Panc1 (cell line): ENCODE results near the gene PSD4. TPM values are rescaled to one million over a fixed set of nuclear protein-coding genes. Genes with fewer than 3 reads are reported as not detected.

ENCODE experiments used
- ATAC-seq: fragments of 200-7000 bp; cut with Tn5 transposase; 2 replicates; pipeline ENCODE4 v1.9.1; 2020; ENCODE audit warnings: mild to moderate bottlenecking, moderate library complexity
- BruUV-seq: library from RNA; stranded (reverse); fragments of 400-500 nt; replicated peaks from 2 replicates; lab custom pipeline; 2021; lab: Mats Ljungman, UMichigan
- CTCF ChIA-PET: fragments of 300-600 bp; sonication (Branson Sonifier 250); formaldehyde crosslinking; loops from one replicate; lab custom pipeline; 2022; ENCODE audit warnings: antibody characterized with exemption; lab: Charles Lee
- POLR2A ChIA-PET: fragments of 300-600 bp; sonication (Branson Sonifier 250); formaldehyde crosslinking; loops from one replicate; lab custom pipeline; 2022; ENCODE audit warnings: antibody characterized with exemption; lab: Charles Lee
- DNase-seq: peaks from one replicate; pipeline ENCODE4 v3.0.0-alpha.2; 2010; ENCODE audit warnings: low read depth, low spot score
- H3K27ac ChIP-seq: 2 replicates; pipeline ENCODE4 v1.5.1; 2011; ENCODE audit warnings: mild to moderate bottlenecking, low read length, inconsistent platforms
- H3K27me3 ChIP-seq: fragments of 200-500 bp; sonication (Bioruptor generic); 2 replicates; pipeline ENCODE4 v1.6.0; 2014; ENCODE audit warnings: low read length, inconsistent platforms; ENCODE audit not compliant: control insufficient read depth, insufficient read depth
- H3K36me3 ChIP-seq: fragments of 200-500 bp; sonication (Bioruptor generic); 2 replicates; pipeline ENCODE4 v1.5.1; 2014; ENCODE audit warnings: inconsistent platforms, mild to moderate bottlenecking, low read length, moderate library complexity; ENCODE audit not compliant: control insufficient read depth, insufficient read depth
- H3K4me1 ChIP-seq: 2 replicates; pipeline ENCODE4 v1.5.1; 2011; ENCODE audit warnings: inconsistent platforms, mild to moderate bottlenecking, low read length, moderate library complexity; ENCODE audit not compliant: control insufficient read depth, insufficient read depth
- H3K4me3 ChIP-seq, 2 experiments: 2 replicates each; pipeline ENCODE4 v1.5.1; 2011 to 2012; ENCODE audit warnings: low read depth in 2 of 2, low read length in 2 of 2, mild to moderate bottlenecking in 2 of 2, inconsistent platforms in 1 of 2, moderate library complexity in 1 of 2
- H3K9me3 ChIP-seq: fragments of 200-500 bp; sonication (Bioruptor generic); 2 replicates; pipeline ENCODE4 v1.5.1; 2014; ENCODE audit warnings: low read depth, mild to moderate bottlenecking, inconsistent platforms, low read length, moderate library complexity; ENCODE audit not compliant: control insufficient read depth, insufficient read depth
- POLR2AphosphoS5 ChIP-seq: IDR thresholded peaks from 2 replicates; pipeline ENCODE4 v1.6.1; 2012; ENCODE audit warnings: mild to moderate bottlenecking, low read depth, low read length, moderate library complexity
- SIN3A ChIP-seq: IDR thresholded peaks from 2 replicates; pipeline ENCODE4 v1.6.1; 2012; ENCODE audit warnings: low read depth, mild to moderate bottlenecking, low read length, moderate library complexity, borderline replicate concordance; ENCODE audit not compliant: insufficient read depth
- TCF7L2 ChIP-seq: IDR thresholded peaks from 2 replicates; pipeline ENCODE4 v1.6.1; 2011; ENCODE audit warnings: mild to moderate bottlenecking, low read depth, low read length, inconsistent platforms
- in situ Hi-C: cut with HindIII; loops from 2 replicates; pipeline ENCODE4 v1.10.0; 2016; ENCODE audit warnings: low sequenced_read_pairs, low pct_unique_long_range_greater_than_20kb
- intact Hi-C: fragments of 100-400 bp; cut with micrococcal nuclease; formaldehyde crosslinking; loops from one replicate; pipeline ENCODE4 v1.10.0; 2022; ENCODE audit not compliant: unreplicated experiment
- total RNA-seq: library from RNA; stranded (reverse); gene quantifications from one replicate; pipeline ENCODE4 v1.2.1, GENCODE V29; 2021; ENCODE audit not compliant: unreplicated experiment
- TF ChIP-seq, protein P1 (sequence below): fragments of 450-650 bp; IDR thresholded peaks from 2 replicates; pipeline ENCODE4 v1.5.1; 2017; ENCODE audit warnings: mild to moderate bottlenecking
- TF ChIP-seq, protein P2 (sequence below), 2 experiments: IDR thresholded peaks; 2 replicates each; pipeline ENCODE4 v1.6.1; 2011 to 2012; ENCODE audit warnings: low read depth in 2 of 2, control low read depth in 1 of 2, low read length in 1 of 2, mild to moderate bottlenecking in 1 of 2, moderate library complexity in 1 of 2; ENCODE audit not compliant: insufficient read depth in 1 of 2

PSD4 gene
- total RNA-seq, 1 experiment from 2014 or later: 3.6 TPM

DNA sequence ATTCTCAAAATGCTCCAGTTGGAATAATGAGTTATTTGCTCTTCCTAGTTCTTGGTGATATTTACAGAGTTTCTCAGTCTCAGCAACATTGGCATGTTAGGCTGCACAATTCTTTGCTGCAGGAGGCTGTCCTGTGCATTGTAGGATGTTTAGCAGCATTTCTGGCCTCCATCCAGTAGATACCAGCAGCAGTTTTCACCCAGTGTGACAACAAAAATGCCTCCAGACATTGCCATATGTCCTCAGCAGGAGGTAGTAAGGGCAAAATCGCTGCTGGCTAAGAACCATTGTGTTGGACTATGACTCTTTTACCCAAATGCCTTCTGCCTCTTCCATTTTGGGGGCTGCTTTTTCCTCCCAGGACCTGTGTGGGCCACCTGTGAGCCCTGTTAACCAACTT is 54.6 kb downstream of the PSD4 start:
- in situ Hi-C loops: no loop called here
- no peaks in the 10 kb centered on the region for H3K27me3 ChIP-seq
- POLR2A ChIA-PET: no interaction called here
- H3K9me3 ChIP-seq: no peaks in the 10 kb centered on the region
- H3K36me3 ChIP-seq: no peaks in the 10 kb centered on the region
- no peak overlapping the region for H3K27ac ChIP-seq
- intact Hi-C loops: no loop called here
- TF ChIP-seq, protein P1, sequence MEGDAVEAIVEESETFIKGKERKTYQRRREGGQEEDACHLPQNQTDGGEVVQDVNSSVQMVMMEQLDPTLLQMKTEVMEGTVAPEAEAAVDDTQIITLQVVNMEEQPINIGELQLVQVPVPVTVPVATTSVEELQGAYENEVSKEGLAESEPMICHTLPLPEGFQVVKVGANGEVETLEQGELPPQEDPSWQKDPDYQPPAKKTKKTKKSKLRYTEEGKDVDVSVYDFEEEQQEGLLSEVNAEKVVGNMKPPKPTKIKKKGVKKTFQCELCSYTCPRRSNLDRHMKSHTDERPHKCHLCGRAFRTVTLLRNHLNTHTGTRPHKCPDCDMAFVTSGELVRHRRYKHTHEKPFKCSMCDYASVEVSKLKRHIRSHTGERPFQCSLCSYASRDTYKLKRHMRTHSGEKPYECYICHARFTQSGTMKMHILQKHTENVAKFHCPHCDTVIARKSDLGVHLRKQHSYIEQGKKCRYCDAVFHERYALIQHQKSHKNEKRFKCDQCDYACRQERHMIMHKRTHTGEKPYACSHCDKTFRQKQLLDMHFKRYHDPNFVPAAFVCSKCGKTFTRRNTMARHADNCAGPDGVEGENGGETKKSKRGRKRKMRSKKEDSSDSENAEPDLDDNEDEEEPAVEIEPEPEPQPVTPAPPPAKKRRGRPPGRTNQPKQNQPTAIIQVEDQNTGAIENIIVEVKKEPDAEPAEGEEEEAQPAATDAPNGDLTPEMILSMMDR: no peak
- TF ChIP-seq SIN3A (no peak), TCF7L2 (no peak)
- TF ChIP-seq, protein P2, sequence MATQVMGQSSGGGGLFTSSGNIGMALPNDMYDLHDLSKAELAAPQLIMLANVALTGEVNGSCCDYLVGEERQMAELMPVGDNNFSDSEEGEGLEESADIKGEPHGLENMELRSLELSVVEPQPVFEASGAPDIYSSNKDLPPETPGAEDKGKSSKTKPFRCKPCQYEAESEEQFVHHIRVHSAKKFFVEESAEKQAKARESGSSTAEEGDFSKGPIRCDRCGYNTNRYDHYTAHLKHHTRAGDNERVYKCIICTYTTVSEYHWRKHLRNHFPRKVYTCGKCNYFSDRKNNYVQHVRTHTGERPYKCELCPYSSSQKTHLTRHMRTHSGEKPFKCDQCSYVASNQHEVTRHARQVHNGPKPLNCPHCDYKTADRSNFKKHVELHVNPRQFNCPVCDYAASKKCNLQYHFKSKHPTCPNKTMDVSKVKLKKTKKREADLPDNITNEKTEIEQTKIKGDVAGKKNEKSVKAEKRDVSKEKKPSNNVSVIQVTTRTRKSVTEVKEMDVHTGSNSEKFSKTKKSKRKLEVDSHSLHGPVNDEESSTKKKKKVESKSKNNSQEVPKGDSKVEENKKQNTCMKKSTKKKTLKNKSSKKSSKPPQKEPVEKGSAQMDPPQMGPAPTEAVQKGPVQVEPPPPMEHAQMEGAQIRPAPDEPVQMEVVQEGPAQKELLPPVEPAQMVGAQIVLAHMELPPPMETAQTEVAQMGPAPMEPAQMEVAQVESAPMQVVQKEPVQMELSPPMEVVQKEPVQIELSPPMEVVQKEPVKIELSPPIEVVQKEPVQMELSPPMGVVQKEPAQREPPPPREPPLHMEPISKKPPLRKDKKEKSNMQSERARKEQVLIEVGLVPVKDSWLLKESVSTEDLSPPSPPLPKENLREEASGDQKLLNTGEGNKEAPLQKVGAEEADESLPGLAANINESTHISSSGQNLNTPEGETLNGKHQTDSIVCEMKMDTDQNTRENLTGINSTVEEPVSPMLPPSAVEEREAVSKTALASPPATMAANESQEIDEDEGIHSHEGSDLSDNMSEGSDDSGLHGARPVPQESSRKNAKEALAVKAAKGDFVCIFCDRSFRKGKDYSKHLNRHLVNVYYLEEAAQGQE (IDR thresholded peaks at IDR 0.05; ENCODE audit: insufficient read depth in 1 of 2, low read depth in 2 of 2, low read length in 1 of 2): no peak
- no peak overlapping the region for H3K4me3 ChIP-seq
- ATAC-seq: no peak
- no peak for DNase-seq
- CTCF ChIA-PET: no interaction called here
- peaks cover 3% of the 10 kb centered on the region; the same call in 1 of the 2 replicates for H3K4me1 ChIP-seq
- no TSS peak for BruUV-seq

DNA sequence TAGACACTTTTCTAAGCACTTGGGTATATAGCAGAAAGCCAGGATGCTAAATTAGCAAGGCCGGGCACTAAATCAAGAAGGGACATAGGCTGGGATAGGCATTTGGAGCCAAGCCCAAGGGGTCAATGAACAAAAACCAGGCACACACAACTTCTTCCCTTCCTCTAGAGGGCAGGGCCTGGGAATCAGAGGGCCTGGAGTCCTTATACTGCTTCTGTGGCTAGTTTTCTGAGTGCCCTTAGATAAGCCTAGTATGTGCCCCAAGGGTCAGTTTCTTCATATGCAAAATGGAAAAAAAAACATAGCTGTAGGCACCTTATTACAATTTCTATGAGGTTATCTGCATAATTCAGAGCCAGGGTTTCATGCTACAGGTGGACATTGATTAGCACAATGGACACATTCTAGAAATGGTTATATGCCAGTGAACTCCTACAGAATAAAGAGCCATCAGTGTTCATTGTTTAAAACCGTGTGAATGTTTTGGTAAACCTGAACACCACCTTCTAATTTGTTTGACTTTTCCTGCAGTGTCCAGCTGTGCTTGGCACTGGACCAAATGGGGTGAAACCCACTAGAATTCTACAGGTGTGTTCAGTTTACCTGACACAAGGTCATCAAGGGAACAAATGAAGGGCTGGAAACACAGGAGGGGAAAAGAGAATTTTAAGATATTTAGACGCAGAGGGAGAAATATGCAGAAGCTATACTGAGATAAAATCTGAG is 55.4 kb downstream of the PSD4 start:
- ChIA-PET CTCF (no interaction called here), POLR2A (no interaction called here)
- no peaks in the 10 kb centered on the region for H3K36me3 ChIP-seq
- no peak for ATAC-seq
- no peaks in the 10 kb centered on the region for H3K27me3 ChIP-seq
- intact Hi-C loops: no loop called here
- peaks cover 3% of the 10 kb centered on the region; the same call in 1 of the 2 replicates for H3K4me1 ChIP-seq
- H3K27ac ChIP-seq: no peak overlapping the region
- in situ Hi-C loops: no loop called here
- H3K9me3 ChIP-seq: no peaks in the 10 kb centered on the region
- H3K4me3 ChIP-seq: no peak overlapping the region
- TF ChIP-seq, protein P1: no peak
- TF ChIP-seq SIN3A (no peak), TCF7L2 (no peak), POLR2AphosphoS5 (no peak)
- TF ChIP-seq, protein P2 (IDR thresholded peaks at IDR 0.05; ENCODE audit: insufficient read depth in 1 of 2, low read depth in 2 of 2, low read length in 1 of 2): no peak
- BruUV-seq: no TSS peak
- no peak for DNase-seq
